ENCODE measurements around the gene LDB1. TPM values are rescaled to one million over a fixed set of nuclear protein-coding genes. Genes with fewer than 3 reads are reported as not detected.
A peak's percentile ranks its signal among the peaks of the same experiment; 100 is the strongest.

Gene LDB1, protein sequence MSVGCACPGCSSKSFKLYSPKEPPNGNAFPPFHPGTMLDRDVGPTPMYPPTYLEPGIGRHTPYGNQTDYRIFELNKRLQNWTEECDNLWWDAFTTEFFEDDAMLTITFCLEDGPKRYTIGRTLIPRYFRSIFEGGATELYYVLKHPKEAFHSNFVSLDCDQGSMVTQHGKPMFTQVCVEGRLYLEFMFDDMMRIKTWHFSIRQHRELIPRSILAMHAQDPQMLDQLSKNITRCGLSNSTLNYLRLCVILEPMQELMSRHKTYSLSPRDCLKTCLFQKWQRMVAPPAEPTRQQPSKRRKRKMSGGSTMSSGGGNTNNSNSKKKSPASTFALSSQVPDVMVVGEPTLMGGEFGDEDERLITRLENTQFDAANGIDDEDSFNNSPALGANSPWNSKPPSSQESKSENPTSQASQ
- total RNA-seq (10 to 100 TPM; 48.7 to 90.9 (median 70.3) TPM), polyA plus RNA-seq (45.5 TPM)
- long read RNA-seq, donor 1, transcript LDB1-202 (11 exons, 2,089 nt), result major isoform, 29 of 84 reads
- long read RNA-seq, donor 1, partial matches to known transcripts, result 30 of 84 reads
- long read RNA-seq, donor 1, other reads (novel, unspliced or antisense), result 25 of 84 reads
- long read RNA-seq, donor 2, transcript LDB1-202 (11 exons, 2,089 nt), result major isoform, 11 of 26 reads
- long read RNA-seq, donor 2, partial matches to known transcripts, result 6 of 26 reads
- long read RNA-seq, donor 2, other reads (novel, unspliced or antisense), result 9 of 26 reads
- long read RNA-seq, donor 3, transcript LDB1-202 (11 exons, 2,089 nt), result major isoform, 7 of 123 reads
- long read RNA-seq, donor 3, partial matches to known transcripts, result 97 of 123 reads
- long read RNA-seq, donor 3, other reads (novel, unspliced or antisense), result 19 of 123 reads
- long read RNA-seq, donor 4, transcript LDB1-202 (11 exons, 2,089 nt), result major isoform, 13 of 26 reads
- long read RNA-seq, donor 4, partial matches to known transcripts, result 7 of 26 reads
- long read RNA-seq, donor 4, other reads (novel, unspliced or antisense), result 6 of 26 reads

DNA sequence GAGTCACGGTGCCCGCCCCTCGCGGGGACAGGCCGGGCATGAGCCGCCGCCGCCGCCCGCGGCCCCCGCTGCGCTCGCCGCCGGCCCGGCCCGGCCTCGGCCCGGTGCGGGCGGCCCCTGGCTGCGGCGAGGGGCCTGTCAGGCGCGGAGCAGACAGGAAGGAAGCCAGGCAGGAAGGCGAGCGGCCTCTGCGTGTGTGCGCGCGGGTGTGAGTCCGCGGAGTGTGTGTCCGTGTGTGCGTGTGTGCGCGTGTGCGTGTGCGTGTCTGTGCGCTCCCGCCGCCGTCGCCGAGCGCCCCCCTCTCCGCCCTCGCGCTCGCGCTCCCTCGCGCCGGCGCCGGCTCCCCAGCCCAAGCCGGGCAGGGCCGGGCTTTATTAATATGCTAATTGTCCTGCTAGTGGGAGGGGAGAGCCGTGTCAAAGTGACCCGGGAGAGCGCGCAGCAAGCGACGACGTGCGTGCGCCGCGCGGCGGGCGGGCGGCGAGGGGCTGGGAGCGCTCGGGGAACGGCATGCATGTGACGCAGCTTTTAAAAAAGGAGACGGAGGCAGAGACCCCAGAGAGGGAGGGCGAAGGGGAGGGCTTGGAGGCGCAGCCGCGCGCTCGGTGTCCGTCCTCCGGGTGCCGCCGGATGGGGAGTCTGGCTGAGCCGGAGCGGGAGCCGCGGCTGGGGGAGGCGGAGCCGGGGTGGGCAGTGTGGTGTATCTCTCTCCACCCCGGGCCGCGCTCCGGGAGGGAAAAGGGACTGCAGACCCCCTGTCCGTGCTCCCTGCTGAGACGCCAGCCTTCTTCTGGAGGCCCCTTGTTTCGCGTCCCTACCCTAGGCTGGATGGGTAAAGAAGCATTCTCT is at the start of gene LDB1:
Gene LDB1 (minus strand): TSS at position 227 of the 849 bp plus-strand sequence. CDS start 258 bp downstream, outside the sequence.
- intact Hi-C loops (cut with DNase I), result no loop called here
- H3K27me3 ChIP-seq (ENCODE audit: control insufficient read depth, insufficient read depth), result no peaks in the 10 kb centered on the region
- under 1% methylated on average over 104 of the region's 104 CpGs for WGBS
- H3K4me3 ChIP-seq (ENCODE audit: low read length), result peak within 1 kb of the TSS; percentile 61
- DNase-seq (peak; percentile 81 to 93 (median 93)), ATAC-seq (peak; percentile 74 to 80)
- peak within 1 kb of the TSS; percentile 95 for H3K27ac ChIP-seq (ENCODE audit: low read length)
- peaks cover 10% of the 10 kb centered on the region for H3K4me1 ChIP-seq (ENCODE audit: control insufficient read depth, insufficient read depth, low read length)
- H3K9me3 ChIP-seq (ENCODE audit: control insufficient read depth, low read length), result no peaks in the 10 kb centered on the region

DNA sequence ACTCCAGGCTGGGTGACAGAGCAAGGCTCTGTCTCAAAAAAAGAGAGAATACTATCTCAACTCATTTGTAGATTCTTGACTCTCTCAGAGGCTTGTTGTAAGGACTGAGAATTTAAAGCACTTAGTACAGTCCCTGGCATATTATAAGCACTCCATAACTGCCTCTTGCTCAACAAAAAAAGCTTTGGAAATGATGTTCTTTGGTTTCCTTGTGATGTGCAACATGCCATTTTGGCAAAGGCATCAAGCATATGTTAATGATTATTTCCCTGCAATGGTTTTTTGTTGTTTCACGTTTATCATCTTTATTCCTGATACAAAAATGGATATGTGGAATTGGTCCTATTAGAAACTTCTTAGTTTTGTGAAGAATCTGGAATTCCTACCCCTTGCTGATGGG is 47.7 kb upstream of the LDB1 start:
- no peak overlapping the region for H3K4me3 ChIP-seq (ENCODE audit: low read length)
- no peak overlapping the region for H3K27ac ChIP-seq (ENCODE audit: low read length)
- intact Hi-C loops (cut with DNase I), result loop anchor here in 2 of 4 donors (10.0 kb wide), 1 partner anchor 187 kb away; no protein-coding TSS in a partner anchor
- no peaks in the 10 kb centered on the region for H3K27me3 ChIP-seq (ENCODE audit: control insufficient read depth, insufficient read depth)
- no peaks in the 10 kb centered on the region for H3K9me3 ChIP-seq (ENCODE audit: control insufficient read depth, low read length)
- no peak for DNase-seq
- ATAC-seq, result no peak
- WGBS, result 49% methylated on average over 1 of the region's 1 CpG
- H3K4me1 ChIP-seq (ENCODE audit: control insufficient read depth, insufficient read depth, low read length), result no peaks in the 10 kb centered on the region

DNA sequence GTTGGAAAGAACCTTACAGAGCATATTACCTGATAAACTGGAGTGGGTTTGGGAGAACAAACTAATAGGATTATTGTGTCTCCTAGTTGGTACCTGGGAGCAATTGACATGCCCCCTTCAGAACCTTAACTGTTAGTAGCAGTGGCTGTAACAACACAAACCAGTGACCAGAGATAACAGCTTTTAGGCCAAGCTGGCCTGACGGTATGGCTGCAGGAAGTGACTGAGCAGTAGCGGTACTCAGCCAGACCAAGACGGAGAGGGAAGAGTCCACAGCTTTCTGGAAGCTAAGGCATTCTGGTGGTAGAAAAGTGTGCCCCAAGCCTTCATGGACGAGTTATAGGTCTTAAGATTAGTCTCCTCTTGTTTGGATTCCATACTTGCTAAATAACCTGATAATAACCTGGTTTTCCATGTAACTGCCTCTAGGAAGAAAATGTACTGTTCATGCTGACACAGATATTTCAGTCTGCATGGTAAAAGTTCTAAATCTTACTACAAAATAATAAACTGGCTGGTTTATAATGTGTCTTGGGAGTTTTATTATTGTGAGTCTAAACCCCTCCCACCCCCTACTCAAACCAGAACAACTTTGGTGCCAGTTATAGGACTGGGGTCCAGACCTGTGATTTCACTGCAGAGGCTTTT is 43.3 kb upstream of the LDB1 start:
- intact Hi-C loops (cut with DNase I), result loop anchor here in 2 of 4 donors (10.0 kb wide), 1 partner anchor 191 kb away; no protein-coding TSS in a partner anchor
- no peak for ATAC-seq

DNA sequence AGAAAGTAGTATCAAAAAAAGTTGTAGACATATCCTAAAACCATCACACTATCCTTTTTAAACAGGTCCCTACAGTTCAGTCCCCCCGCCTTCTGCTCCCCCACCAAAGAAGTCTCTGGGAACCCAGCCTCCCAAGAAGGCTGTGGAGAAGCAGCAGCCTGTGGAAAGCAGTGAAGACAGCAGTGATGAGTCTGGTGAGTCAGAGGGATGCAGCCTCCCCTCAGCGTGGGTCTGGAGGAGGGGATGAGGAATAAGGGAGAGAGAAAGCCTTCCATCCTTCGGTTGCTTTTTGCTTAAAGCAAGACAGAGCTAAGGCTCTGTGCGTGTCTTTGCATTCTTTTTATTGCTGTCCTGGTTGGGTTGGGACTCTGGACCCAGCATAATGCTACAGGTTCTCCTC is 39.7 kb upstream of the LDB1 start:
- no peak for ATAC-seq
- DNase-seq, result no peak
- intact Hi-C loops (cut with DNase I), result loop anchor here in 3 of 4 donors (10.0 kb wide), 2 partner anchors 65 to 195 kb away; partner anchors contain the start of gene ELOVL3 (in 1 of the 3)
- no peak overlapping the region for H3K27ac ChIP-seq (ENCODE audit: low read length)
- no peak overlapping the region for H3K4me3 ChIP-seq (ENCODE audit: low read length)
- H3K27me3 ChIP-seq (ENCODE audit: control insufficient read depth, insufficient read depth), result no peaks in the 10 kb centered on the region
- H3K4me1 ChIP-seq (ENCODE audit: control insufficient read depth, insufficient read depth, low read length), result no peaks in the 10 kb centered on the region
- WGBS, result 89% methylated on average over 4 of the region's 4 CpGs
- H3K9me3 ChIP-seq (ENCODE audit: control insufficient read depth, low read length), result no peaks in the 10 kb centered on the region

More for the DNA sequence above, 43.3 kb upstream of the LDB1 start:
- H3K4me1 ChIP-seq (ENCODE audit: control insufficient read depth, insufficient read depth, low read length), result no peaks in the 10 kb centered on the region
- H3K4me3 ChIP-seq (ENCODE audit: low read length), result no peak overlapping the region
- H3K9me3 ChIP-seq (ENCODE audit: control insufficient read depth, low read length), result no peaks in the 10 kb centered on the region
- 64% methylated on average over 4 of the region's 4 CpGs for WGBS
- no peak for DNase-seq
- H3K27ac ChIP-seq (ENCODE audit: low read length), result no peak overlapping the region
- H3K27me3 ChIP-seq (ENCODE audit: control insufficient read depth, insufficient read depth), result no peaks in the 10 kb centered on the region

DNA sequence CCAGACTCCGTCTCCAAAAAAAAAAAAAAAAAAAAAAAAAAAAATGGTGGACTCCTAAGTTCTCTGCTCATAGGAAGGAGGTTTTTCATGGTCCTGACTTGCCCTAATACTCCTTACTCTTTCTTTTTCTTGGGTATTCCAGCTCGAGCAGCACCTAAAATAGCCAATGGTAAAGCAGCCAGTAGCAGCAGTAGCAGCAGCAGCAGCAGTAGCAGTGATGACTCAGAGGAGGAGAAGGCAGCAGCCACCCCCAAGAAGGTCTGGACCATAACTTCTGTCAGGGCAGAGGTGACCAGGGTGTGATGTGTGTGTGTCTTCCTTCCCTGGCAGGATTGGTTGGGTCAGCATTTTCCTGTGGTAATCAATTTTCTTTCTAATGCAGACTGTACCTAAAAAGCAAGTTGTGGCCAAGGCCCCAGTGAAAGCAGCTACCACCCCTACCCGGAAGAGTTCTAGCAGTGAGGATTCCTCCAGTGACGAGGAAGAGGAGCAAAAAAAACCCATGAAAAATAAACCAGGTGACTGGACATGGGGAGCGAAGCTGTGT is 39.0 kb upstream of the LDB1 start:
- Histone ChIP-seq H3K27ac (ENCODE audit: low read length) (no peak overlapping the region), H3K4me3 (ENCODE audit: low read length) (no peak overlapping the region), H3K4me1 (ENCODE audit: control insufficient read depth, insufficient read depth, low read length) (no peaks in the 10 kb centered on the region), H3K9me3 (ENCODE audit: control insufficient read depth, low read length) (no peaks in the 10 kb centered on the region), H3K27me3 (ENCODE audit: control insufficient read depth, insufficient read depth) (no peaks in the 10 kb centered on the region)
- no peak for ATAC-seq
- WGBS, result 89% methylated on average over 5 of the region's 5 CpGs
- intact Hi-C loops (cut with DNase I), result loop anchor here in 1 of 4 donors (10.0 kb wide), 1 partner anchor 66 kb away; the partner anchor contains the start of gene ELOVL3
- DNase-seq, result no peak

DNA sequence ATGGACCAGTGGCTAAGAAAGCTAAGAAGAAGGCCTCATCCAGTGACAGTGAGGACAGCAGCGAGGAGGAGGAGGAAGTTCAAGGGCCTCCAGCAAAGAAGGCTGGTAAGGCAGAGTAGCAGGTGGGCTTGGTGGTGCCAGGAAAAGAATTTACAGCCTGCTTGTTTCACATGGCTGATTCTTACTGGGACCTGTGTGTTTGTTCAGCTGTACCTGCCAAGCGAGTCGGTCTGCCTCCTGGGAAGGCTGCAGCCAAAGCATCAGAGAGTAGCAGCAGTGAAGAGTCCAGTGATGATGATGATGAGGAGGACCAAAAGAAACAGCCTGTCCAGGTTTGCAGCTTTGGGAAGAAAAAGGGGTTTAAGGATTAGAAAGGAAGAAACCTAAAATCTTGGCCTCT is 37.1 kb upstream of the LDB1 start:
- no peak for DNase-seq
- intact Hi-C loops (cut with DNase I), result loop anchor here in 1 of 4 donors (10.0 kb wide), 1 partner anchor 68 kb away; the partner anchor contains the start of gene ELOVL3
- Histone ChIP-seq H3K27me3 (ENCODE audit: control insufficient read depth, insufficient read depth) (no peaks in the 10 kb centered on the region), H3K9me3 (ENCODE audit: control insufficient read depth, low read length) (no peaks in the 10 kb centered on the region), H3K4me3 (ENCODE audit: low read length) (no peak overlapping the region), H3K27ac (ENCODE audit: low read length) (no peak overlapping the region), H3K4me1 (ENCODE audit: control insufficient read depth, insufficient read depth, low read length) (no peaks in the 10 kb centered on the region)
- 93% methylated on average over 3 of the region's 3 CpGs for WGBS
- ATAC-seq, result no peak

DNA sequence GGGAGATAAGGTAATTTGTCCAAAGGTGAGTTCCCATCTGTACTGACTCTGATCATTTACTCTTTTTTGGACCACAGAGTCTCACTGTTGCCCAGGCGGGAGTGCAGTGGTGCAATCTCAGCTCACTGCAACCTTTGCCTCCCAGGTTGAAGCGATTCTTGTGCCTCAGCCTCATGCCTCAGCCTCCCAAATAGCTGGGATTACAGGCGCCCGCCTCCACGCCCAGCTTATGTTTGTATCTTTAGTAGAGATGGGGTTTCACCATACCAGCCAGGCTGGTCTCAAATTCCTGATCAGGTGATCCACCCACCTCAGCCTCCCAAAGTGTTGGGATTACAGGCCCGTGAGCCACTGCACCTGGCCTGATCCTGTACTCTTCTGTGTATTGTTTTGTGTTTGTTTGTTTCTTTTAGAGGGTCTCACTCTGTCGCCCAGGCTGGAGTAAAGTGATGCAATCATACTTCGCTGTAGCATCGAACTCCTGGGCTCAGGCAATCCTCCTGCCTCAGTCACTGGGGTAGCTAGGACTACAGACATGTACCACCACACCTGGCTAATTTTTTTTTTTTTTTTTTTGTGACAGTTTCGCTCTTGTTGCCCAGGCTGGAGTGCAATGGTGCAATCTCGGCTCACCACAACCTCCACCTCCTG is 34.4 kb upstream of the LDB1 start:
- H3K27ac ChIP-seq (ENCODE audit: low read length), result no peak overlapping the region
- intact Hi-C loops (cut with DNase I), result loop anchor here in 1 of 4 donors (10.0 kb wide), 1 partner anchor 70 kb away; the partner anchor contains the start of gene ELOVL3
- no peaks in the 10 kb centered on the region for H3K27me3 ChIP-seq (ENCODE audit: control insufficient read depth, insufficient read depth)
- H3K9me3 ChIP-seq (ENCODE audit: control insufficient read depth, low read length), result no peaks in the 10 kb centered on the region
- DNase-seq, result no peak
- no peak for ATAC-seq
- peaks cover 2% of the 10 kb centered on the region for H3K4me1 ChIP-seq (ENCODE audit: control insufficient read depth, insufficient read depth, low read length)
- H3K4me3 ChIP-seq (ENCODE audit: low read length), result no peak overlapping the region
- 95% methylated on average over 11 of the region's 11 CpGs for WGBS

DNA sequence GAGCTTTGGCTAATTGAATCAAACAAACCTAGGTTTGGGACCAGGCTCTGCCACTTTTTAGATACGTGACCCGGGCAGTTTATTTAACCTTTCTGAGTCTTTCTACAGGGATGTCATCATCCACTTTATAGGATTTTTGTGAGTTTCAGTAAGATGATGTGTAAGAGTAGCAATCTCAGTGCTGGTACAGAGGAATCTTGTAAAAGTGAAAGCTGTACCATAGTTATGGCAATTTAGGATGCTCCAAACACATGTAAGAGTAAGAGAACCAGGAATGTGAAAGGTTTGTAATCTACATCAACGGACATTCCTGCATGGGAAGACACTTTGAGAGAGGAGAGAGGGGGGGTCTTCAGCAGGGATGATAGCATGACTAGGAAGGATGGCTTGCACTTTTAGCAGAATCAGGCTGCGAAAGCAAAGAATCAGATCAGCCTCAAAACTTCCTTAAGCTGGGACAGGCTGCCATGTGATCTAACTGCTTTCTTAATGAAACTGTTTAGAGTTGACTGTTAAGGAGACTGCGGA is 33.0 kb upstream of the LDB1 start:
- intact Hi-C loops (cut with DNase I), result loop anchor here in 1 of 4 donors (10.0 kb wide), 1 partner anchor 72 kb away; the partner anchor contains the start of gene ELOVL3

DNA sequence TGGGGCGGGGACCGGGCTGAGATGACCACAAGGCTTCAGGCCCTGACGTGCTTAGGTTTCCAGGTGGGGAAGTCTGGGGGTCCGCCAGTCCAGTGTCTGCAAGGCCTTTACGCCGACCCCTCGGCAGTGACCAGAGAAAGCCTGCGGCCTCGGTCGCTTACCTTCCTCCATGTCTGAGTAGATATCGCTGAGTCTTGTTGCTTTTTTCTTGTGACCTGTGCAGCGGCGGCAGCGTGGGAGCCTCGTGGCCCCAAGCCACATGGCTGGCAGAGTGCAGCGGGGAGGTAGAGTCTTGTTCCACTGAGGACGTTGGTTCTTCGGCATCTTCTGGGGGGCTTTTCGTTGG is 32.4 kb upstream of the LDB1 start:
- peak; percentile 23 to 46 for ATAC-seq
- Histone ChIP-seq H3K4me1 (ENCODE audit: control insufficient read depth, insufficient read depth, low read length) (peaks cover 2% of the 10 kb centered on the region), H3K27ac (ENCODE audit: low read length) (peak overlapping the region; percentile 79), H3K4me3 (ENCODE audit: low read length) (peak overlapping the region; percentile 84), H3K9me3 (ENCODE audit: control insufficient read depth, low read length) (no peaks in the 10 kb centered on the region), H3K27me3 (ENCODE audit: control insufficient read depth, insufficient read depth) (no peaks in the 10 kb centered on the region)
- no peak for DNase-seq
- WGBS, result under 1% methylated on average over 19 of the region's 19 CpGs
- intact Hi-C loops (cut with DNase I), result loop anchor here in 1 of 4 donors (10.0 kb wide), 1 partner anchor 72 kb away; the partner anchor contains the start of gene ELOVL3

More for the DNA sequence above, 33.0 kb upstream of the LDB1 start:
- Histone ChIP-seq H3K27ac (ENCODE audit: low read length) (no peak overlapping the region), H3K27me3 (ENCODE audit: control insufficient read depth, insufficient read depth) (no peaks in the 10 kb centered on the region), H3K4me1 (ENCODE audit: control insufficient read depth, insufficient read depth, low read length) (peaks cover 2% of the 10 kb centered on the region), H3K4me3 (ENCODE audit: low read length) (peak overlapping the region; percentile 84), H3K9me3 (ENCODE audit: control insufficient read depth, low read length) (no peaks in the 10 kb centered on the region)
- ATAC-seq (no peak), DNase-seq (no peak)
- 36% methylated on average over 5 of the region's 5 CpGs for WGBS
